Activated CD8-positive, alpha-beta memory T cell treated with anti-CD3 and anti-CD28 coated beads for 36 hours (primary cell): Measurements from ENCODE around the gene THSD7B. TPM values are rescaled to one million over a fixed set of nuclear protein-coding genes. Genes with fewer than 3 reads are reported as not detected.

Experiments
- CTCF ChIA-PET: fragments of 350-600 bp; sonication (Branson Sonifier 250); formaldehyde crosslinking; loops from one replicate; lab custom pipeline; 2021; ENCODE audit warnings: antibody characterized with exemption; lab: Charles Lee
- POLR2A ChIA-PET: fragments of 350-600 bp; sonication (Branson Sonifier 250); formaldehyde crosslinking; loops from one replicate; lab custom pipeline; 2021; ENCODE audit warnings: antibody characterized with exemption; lab: Charles Lee
- total RNA-seq, 2 experiments: library from RNA; stranded (reverse); gene quantifications; one replicate each; pipeline ENCODE4 v1.2.3, GENCODE V29; 2021

Gene THSD7B
- total RNA-seq, 2 experiments from 2014 or later: not detected

DNA sequence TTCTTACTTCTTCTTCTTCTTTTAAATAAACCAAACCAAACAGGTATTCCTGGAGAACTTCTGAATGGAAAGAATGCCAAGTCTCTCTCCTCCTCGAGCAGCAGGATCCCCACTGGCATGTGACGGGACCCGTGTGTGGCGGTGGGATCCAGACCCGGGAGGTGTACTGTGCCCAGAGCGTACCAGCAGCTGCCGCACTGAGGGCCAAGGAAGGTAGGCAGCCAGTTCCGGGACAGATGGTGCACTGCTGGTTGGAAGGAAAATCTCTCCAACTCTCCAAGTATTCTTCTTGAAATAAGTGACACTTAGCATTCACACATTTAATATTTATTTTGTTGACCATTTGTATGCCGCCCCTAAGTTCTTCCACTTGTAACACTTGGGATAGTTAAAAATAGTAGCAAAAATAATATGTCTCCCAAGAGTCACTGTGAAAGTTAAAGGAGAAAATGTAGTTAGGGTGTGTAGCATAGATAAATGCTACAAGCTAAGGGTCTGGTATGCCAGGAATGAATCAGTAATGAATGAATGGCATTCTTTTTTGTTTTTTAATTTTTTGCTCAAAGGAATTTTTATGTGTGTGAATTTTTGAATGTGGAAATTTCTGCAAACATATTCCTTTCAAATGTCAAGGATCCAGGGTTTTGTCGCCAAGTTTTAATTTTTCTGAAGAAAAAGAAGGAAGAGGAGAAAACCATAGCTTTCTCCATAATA is 349.9 kb downstream of the THSD7B start:
- POLR2A ChIA-PET: no interaction called here
- CTCF ChIA-PET: no interaction called here

DNA sequence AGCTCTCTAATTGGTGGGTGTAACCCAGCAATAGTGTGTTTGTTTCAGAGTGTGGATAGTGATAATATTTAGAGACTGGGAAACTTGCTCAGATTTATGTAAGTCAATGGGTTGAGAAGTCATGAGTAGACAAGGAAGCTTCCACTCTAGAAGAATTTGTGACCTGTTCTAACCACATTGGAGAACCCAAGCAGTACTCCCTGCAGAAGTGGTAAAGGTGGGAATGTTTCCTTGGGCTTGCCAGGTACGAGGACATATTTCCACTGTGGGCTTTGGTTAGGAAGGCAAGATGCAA is 350.4 kb downstream of the THSD7B start:
- CTCF ChIA-PET: no interaction called here
- POLR2A ChIA-PET: no interaction called here

DNA sequence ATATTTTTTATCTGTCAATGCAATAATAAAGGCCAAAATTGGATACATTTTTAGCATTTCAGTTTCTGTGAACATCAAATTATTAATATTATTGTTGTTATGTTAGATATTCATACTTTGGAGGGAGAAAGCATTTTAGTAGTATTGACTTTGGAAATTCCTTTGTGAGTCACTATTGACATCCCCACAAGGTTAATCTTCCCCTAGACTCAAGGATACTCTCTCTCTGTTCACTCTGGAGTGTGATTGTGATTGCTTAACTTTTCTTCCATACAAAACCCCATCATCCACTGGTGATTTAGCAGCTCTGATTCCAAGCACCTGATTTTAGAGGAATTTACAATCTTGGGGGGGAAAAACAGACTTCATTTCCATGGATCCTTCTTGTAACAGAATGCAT is 352.0 kb downstream of the THSD7B start:
- ChIA-PET POLR2A (no interaction called here), CTCF (no interaction called here)

DNA sequence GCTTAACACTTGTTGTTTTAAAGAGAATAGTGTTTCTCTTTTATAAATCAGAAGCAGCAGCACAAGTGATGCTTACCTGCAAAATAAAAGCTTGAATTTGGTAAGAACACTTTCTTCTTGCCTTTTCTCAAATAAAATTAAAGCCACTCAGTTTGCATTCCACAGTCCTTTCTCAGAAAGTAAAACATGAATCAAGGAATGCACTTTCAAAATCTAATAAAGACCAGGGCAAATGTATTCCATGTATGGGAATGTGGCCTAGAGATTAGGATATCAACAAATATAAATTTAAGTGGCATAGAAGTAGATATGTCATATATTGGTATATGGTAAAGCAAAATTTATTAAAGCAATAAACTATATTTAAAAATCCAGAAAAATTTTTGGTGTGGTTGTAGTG is 352.8 kb downstream of the THSD7B start:
- POLR2A ChIA-PET: no interaction called here
- CTCF ChIA-PET: no interaction called here

DNA sequence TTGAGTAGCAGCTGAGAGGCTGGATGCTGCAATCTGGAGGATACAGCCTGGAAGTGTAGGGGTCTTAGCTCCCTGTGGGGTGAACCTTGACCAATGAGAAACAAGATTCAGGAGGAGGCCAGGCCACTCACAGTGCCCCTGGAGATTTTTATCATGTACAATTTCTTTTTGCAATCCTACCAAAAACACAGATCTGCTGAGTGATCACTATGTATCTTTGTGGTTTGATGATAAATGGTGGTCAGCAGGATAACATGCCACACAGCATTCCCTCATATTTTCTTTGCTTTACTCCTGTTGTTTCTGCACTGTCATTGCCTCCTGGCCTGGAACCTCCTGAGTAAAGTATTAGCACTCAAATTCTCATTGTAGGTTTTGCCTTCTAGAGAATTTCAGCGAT is 357.9 kb downstream of the THSD7B start:
- CTCF ChIA-PET: no interaction called here
- POLR2A ChIA-PET: no interaction called here

DNA sequence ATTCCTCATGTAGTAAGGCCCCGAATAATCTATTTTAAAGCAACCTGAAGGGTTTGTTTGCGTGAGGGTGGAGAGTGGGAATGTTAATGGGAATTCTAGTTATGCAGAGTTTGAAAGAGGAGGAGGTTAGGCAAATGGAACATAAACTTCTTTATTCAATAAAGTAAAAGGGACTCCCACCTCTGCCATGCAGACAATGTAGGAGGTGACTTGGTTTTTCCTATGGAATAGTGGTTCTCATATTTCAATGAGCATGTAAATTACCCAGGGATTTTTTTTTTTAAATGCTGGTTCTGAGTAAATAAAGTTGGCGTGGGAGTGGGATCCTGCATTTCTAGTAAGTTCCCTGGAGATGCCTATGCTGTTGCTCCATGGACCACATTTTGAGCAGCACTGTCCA is 367.9 kb downstream of the THSD7B start:
- CTCF ChIA-PET: no interaction called here
- POLR2A ChIA-PET: no interaction called here

DNA sequence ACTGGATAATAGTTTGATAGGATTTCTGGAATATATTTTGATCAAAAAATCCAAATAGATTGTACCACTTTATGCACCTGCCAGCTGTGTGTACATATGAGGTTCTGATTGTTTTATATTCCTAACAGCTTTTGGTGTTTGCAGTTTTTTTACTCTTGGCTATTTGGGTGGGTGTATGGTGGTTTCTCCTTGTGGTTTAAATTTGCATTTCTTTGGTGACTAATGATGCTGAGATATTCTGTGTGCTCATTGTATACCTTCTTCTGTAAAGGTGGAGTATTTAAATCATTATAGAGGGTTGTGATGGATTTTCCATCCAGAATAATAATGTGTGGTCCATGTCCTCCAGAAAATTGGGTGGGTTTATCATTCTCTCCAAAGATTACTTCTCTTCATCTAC is 372.9 kb downstream of the THSD7B start:
- ChIA-PET CTCF (no interaction called here), POLR2A (no interaction called here)

DNA sequence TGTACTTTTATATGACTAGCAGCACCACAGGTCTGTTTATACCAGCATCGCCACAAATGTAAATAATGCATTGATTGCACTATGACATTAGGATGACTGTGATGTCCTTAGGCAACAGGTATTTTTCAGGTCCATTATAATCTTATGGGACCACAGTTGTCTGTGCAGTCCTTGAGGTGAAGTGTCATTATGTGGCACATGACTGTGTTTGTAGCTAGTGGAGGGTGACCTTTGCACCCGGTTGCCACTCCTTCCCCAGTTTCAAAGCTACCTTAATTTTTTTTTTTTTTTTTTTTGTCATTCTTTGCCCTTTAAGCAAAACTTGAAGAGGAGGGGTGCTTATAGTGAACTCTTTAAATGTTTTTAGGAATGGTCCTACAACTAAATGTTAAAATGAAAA is 386.4 kb downstream of the THSD7B start:
- ChIA-PET POLR2A (interaction anchor here (0.7 kb wide), 1 partner anchor 1367 kb away, joined by 4 read pairs; no protein-coding TSS in a partner anchor), CTCF (interaction anchor here (0.6 kb wide), 1 partner anchor 12 kb away, joined by 3 read pairs; no protein-coding TSS in a partner anchor)

DNA sequence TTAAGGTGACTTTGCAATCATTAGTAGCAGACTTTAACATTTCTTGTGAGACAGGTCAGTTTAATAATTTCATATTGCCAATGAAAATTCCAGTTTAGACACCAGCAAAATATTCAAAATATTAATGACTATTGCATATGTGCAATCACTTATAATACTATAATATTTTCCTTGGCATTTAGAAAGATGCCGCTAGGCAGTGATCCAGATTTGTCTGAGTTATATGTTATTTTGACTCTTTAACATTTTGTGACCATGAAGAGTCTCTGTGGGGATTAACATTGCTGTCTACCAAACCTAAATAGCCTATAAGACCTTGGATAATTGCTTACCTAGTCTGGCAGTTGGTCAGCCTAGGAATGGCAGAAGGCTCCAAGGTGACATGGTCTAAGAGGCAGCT is 389.6 kb downstream of the THSD7B start:
- POLR2A ChIA-PET: no interaction called here
- CTCF ChIA-PET: no interaction called here

DNA sequence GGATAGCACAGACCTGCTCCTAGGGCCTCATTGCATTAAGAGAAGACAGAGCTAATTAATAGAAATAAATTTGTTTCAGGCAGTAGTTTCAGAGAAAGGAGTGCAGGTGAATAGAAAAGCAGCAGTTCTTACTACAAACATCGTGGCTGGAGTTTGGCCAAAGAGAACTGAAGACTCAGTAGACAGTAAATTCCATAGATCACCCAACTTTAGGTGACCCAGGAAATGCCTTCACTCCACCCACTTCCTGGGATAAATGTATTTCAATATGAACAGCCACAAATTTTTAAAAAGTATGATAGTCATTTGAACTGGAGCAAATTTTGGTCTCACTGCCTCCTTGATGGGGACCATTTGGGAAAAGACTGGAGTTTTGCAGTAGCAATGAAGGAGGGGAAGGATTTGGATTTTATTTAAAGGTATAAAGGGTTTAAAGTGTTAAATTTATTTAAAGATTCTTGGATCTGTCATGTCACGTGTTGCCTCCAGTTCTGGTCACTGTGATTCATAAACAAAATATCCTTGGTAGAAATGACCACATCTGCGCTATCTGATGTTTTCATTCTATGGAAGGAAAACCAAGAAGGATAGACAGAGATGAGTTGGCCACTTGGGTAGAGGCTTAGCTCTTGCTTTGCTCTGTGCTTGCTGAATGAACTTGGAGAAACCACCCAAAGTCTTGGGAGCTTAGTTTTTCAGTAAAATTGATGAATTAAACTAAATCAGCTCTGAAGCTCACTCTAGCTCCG is 390.2 kb downstream of the THSD7B start:
- ChIA-PET POLR2A (no interaction called here), CTCF (no interaction called here)

DNA sequence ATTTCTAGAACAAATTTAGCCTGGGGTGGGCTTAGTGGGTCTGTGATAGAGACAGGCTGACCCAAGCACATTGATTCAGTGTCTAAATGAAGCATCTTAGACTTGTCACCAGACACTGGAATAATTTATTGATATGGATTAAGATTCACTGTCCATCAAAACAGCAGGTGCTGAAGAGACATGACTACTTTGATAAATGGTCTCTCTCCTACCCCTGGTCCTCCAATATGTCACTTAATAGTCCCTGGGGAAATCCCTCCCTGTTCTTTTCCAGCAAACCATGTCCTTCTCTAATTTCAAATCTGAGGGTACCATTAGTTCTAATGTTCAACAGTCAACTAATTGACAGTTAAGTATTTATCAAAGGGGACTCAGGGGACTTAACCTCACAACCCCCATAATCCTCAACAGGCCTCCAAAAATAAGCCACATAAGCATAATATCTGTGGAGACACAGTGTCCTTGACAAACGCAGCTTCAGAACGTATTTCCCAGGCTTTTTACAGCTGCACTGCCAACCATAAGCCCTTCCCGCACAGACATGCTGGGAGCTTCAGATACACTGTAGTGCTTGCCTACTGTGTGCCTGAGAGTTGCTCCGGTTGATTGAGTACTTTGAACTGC is 391.0 kb downstream of the THSD7B start:
- ChIA-PET POLR2A (no interaction called here), CTCF (no interaction called here)

DNA sequence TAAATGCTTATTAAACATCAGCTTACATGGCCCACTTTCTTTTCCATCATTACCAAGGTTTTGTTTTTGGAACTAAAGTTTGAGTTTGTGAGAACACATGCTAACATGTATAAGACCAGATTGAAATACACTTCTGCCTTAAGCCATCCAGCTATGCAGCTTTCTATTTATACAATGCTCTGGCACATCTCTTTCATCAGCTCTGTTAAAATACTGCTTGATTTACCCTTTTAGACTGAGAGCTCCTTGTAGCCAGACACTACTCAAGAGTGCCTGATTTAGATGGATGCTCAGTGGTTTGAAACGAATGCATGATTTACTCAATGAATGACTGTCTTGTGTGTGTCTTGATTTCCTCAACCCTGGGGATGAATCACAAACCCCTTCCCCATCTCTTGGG is 392.5 kb downstream of the THSD7B start:
- ChIA-PET POLR2A (no interaction called here), CTCF (no interaction called here)

DNA sequence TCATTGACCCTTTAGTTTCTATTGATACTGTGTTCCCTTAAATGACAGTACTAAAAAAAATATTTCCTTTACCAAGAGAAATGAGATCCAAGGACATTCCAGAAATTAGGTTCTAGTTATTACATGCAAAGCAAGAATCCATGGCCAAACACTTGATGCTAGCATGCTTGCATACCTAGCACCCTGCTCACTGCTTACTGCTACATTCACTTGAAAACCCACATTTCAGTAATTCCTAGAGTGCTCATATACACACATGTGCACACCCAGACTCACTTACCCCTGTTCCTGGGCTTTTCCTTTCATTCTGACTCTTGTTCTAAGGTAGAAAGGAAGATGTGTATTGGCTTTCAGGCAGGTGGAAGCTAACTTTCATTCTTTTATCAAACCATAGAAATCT is 395.9 kb downstream of the THSD7B start:
- CTCF ChIA-PET: no interaction called here
- POLR2A ChIA-PET: no interaction called here

DNA sequence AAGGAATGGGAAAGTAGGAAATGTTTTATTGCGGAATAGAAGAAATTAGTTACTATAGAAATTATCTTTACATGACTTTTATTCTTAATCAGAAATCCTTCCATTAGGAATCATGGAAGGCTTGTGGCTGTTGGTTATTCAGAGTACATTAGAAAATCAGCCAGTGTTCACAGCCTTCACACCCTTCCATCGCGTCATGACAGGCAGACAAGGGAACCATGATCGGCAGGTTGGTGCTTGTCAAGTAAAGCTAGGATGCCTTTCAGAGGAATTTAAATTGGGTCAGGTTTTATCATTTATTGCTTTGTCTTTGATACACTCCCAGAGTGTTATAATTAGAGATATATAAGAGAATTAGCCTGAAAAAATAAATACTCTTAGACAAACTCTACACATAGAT is 400.6 kb downstream of the THSD7B start:
- ChIA-PET POLR2A (no interaction called here), CTCF (no interaction called here)

DNA sequence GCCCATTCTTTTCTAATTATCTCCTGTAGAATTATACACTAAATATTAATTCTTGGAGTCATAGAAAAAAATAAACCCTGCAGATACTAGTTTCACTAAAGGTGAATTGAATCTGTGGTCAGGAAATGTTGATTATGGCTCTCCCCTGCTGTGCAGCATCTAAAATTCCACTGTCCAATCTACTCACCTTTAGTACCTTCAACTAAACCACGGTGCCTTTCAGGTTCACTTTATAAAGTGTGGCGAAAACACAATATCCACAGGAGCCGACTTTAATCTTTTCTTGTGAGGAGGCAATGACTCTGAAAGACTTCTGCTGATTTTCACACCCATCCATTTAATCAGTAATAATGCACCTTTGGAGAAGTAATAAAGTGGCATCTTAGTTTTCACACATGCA is 402.3 kb downstream of the THSD7B start:
- POLR2A ChIA-PET: no interaction called here
- CTCF ChIA-PET: no interaction called here

DNA sequence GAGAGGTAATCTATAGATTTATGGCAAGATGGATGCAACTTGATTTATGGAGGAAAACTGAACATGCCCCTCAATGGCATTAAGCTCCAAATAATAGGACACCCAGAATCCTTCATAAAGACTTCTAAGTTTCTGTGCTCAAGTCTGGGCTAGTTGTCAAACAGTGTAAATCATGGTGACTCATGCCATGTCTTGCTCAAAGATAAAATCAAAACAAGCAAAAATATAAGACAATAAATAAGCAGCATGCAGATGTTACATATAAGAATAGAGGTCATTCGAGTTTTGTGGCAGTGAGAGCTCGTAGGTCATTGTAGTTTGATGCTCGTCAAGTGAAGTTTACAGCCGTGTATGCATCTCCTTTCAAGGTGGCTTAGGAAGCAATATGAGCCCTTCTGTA is 403.2 kb downstream of the THSD7B start:
- CTCF ChIA-PET: no interaction called here
- POLR2A ChIA-PET: no interaction called here

DNA sequence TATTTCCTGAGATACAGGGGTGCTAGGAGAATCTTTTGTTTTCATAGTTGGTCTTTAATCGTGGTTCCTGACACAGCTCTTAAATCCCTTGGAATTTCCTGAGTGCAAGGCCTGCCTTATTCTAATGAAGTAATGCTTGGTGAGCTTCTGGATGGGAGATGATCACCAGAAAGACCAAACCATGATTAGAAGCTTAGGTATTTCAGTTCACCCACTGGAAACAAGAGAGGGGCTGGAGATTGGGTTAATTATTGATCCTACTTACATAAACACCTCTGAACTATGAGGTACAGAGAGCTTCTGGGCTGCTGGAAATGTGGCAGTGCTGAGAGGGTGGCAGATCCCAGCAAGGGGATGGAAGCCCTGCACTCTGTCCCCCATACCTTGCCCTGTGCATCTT is 406.8 kb downstream of the THSD7B start:
- POLR2A ChIA-PET: no interaction called here

DNA sequence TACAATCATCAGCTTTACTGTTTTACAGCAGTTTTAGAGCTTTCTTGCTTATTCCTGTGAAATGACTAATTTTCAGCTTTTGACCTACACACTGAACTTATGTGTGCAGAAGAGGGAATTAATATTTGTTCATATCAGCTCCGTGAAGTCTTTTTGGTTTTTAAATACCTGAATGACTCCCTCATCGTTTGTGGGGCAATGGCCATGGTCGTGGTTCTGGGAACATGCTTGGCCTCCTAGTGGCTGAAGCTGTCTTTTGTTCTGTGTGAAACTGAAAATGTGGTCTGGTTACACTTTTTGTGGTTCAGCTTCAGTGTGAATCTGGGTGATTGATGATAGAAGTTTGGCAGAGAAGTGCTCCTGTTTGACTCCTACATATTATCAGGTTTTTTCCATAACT is 408.1 kb downstream of the THSD7B start:
- POLR2A ChIA-PET: no interaction called here
- CTCF ChIA-PET: no interaction called here

More for the DNA sequence above, 406.8 kb downstream of the THSD7B start:
- CTCF ChIA-PET: no interaction called here

DNA sequence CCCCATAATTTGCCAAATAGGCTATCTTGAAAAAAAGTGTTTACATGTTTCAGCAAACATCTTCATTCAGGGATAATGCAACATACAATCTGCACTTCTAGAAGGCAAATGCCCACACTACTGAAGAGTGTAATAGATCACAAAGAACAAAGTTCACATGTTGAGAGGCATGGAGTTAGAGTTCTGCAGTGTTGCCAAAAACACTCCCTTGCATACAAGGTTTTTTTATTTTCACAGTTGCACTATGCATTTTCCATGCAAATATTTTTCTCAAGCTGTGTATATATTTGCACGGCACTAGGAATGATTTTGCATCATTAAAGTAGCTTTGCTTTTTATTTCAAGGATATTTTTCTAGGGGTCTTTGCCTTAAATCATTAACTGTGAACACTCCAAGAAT is 409.9 kb downstream of the THSD7B start:
- CTCF ChIA-PET: no interaction called here
- POLR2A ChIA-PET: no interaction called here

DNA sequence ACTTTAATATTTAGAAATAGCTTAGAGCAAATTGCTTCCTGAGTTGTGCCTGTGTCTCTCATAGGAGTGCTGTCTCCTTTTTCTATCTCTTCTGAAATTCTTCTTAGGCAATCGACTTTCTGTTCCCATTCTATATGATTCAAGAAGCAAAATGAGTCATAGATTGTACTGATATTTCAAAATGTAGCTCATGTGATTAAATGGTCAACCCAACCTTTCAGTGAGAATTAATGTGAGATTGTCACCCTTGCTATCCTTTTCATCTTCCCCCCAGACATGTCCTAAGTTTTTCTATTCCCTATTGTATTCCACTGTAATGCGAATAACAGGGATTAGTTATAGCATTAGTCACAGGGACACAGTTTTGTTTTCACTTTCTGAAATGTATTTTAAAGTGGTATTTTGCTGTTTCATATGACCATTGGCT is 413.6 kb downstream of the THSD7B start:
- CTCF ChIA-PET: no interaction called here
- POLR2A ChIA-PET: no interaction called here

DNA sequence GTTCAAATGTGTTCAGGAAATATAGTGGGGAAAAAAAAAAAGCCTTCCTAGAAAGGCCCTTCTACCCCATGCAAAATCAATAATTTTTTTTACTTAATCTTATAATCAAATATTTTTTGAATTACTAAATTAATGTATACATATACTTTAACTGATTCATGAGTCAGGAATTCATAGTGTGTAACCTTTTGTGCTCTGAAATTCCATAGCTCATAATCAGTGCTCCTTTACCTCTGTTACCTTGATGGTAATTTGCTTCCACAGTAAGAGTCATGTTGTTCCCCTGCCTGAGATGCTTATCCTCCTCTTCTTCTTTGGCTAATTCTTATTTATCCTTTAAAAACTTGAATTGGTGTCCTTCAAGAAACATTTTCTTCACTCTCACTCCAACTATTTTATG is 414.2 kb downstream of the THSD7B start:
- ChIA-PET POLR2A (no interaction called here), CTCF (no interaction called here)
